ENCODE results near the gene TAF10.

Gene TAF10

DNA sequence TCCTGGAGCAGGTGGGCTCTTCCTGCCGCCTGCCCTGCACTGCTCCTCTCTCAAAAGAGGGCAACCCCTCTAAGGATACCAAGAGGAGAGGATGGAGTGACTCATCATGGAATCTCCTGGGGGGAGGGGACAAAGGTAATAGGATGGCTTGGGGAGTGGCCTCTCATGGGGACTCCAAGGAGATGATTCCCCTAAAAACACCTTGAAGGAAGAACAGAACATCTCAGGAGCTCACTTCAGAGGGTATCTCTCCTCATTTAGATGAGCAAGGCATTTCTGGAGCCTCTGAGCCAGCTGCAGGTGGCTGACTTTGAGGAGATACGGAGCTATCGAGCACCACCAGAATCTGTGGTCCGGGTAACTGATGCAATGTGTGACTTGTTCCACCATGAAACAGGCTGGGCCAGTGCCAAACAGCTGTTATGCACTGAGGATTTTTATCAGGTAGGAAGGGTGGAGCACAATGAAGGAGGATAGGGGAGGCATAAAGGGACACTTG, 48.8 kb downstream of the TAF10 start:
- Mint-ChIP-seq H3K4me1 (ENCODE audit: low read depth) (no peaks in the 10 kb centered on the region), H3K27ac (no peak overlapping the region), H3K9me3 (no peaks in the 10 kb centered on the region), H3K27me3 (ENCODE audit: low read depth) (no peaks in the 10 kb centered on the region), H3K4me3 (no peak overlapping the region), H3K36me3 (ENCODE audit: low read depth) (peaks cover 2% of the 10 kb centered on the region)
- DNase-seq (ENCODE audit: low spot score) = no peak

GRCh38 chr11:6561288-6561687, 50.7 kb downstream of the TAF10 start:
- Mint-ChIP-seq H3K27ac (no peak overlapping the region), H3K4me1 (ENCODE audit: low read depth) (no peaks in the 10 kb centered on the region), H3K36me3 (ENCODE audit: low read depth) (peaks cover 2% of the 10 kb centered on the region), H3K27me3 (ENCODE audit: low read depth) (no peaks in the 10 kb centered on the region), H3K4me3 (no peak overlapping the region), H3K9me3 (no peaks in the 10 kb centered on the region)
- DNase-seq (ENCODE audit: low spot score) = no peak
